ENCODE data around the gene KCNQ1. TPM values are rescaled to one million over a fixed set of nuclear protein-coding genes. Genes with fewer than 3 reads are reported as not detected.

KCNQ1 gene
- total RNA-seq, 1 experiment from 2014 or later, result not detected

DNA sequence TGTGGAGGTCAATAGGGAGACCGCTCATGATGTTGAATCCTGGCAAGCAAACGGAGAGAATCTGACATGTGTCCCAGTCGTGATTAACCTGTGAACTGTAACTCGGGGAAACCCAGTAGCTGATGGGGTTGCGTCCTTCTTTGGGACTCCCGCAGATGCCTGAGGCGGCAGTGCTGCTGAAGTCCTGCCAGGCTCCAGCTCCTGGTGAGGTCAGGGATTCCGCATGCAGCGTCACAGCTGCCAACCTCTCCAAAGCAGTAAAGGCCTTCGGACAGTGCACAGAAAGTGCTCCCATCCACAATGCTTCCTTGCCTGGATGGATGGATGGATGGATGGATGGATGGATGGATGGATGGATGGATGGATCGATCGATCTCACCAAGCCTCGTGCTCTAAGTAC is 13.5 kb downstream of the KCNQ1 start:
- H3F3A ChIP-seq (ENCODE audit: insufficient read depth, low read depth), result no peaks in the 10 kb centered on the region
- TF ChIP-seq, protein P1, sequence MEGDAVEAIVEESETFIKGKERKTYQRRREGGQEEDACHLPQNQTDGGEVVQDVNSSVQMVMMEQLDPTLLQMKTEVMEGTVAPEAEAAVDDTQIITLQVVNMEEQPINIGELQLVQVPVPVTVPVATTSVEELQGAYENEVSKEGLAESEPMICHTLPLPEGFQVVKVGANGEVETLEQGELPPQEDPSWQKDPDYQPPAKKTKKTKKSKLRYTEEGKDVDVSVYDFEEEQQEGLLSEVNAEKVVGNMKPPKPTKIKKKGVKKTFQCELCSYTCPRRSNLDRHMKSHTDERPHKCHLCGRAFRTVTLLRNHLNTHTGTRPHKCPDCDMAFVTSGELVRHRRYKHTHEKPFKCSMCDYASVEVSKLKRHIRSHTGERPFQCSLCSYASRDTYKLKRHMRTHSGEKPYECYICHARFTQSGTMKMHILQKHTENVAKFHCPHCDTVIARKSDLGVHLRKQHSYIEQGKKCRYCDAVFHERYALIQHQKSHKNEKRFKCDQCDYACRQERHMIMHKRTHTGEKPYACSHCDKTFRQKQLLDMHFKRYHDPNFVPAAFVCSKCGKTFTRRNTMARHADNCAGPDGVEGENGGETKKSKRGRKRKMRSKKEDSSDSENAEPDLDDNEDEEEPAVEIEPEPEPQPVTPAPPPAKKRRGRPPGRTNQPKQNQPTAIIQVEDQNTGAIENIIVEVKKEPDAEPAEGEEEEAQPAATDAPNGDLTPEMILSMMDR (conservative IDR thresholded peaks at IDR 0.05), result no peak
- TF ChIP-seq EZH2 (IDR thresholded peaks at IDR 0.05; ENCODE audit: low read depth), result no peak
- no peak for DNase-seq
- no peaks in the 10 kb centered on the region for H4K20me1 ChIP-seq (ENCODE audit: insufficient read depth)
- H3K4me1 ChIP-seq (replicated peaks; ENCODE audit: insufficient read depth), result no peaks in the 10 kb centered on the region
- no peak overlapping the region for H2AFZ ChIP-seq
- no peak overlapping the region for H3K4me3 ChIP-seq
- no peaks in the 10 kb centered on the region for H3K36me3 ChIP-seq (ENCODE audit: low read depth)
- ChIA-PET POLR2A (ENCODE audit: unreplicated experiment) (no interaction called here), CTCF (interaction anchor here (0.6 kb wide), 1 partner anchor 28 kb away, joined by 3 read pairs; no protein-coding TSS in a partner anchor)
- intact Hi-C loops (cut with micrococcal nuclease; ENCODE audit: unreplicated experiment), result no loop called here
- H3K27me3 ChIP-seq (ENCODE audit: insufficient read depth, low read depth), result peaks cover 24% of the 10 kb centered on the region
- no peaks in the 10 kb centered on the region for H3K79me2 ChIP-seq (ENCODE audit: low read depth)
- no TSS peak for BruUV-seq (replicated peaks)
- H3K4me2 ChIP-seq, result no peak overlapping the region
- no peaks in the 10 kb centered on the region for H3K9me3 ChIP-seq (ENCODE audit: insufficient read depth, low read depth)
- H3K9me2 ChIP-seq (ENCODE audit: insufficient read depth), result no peaks in the 10 kb centered on the region
- no peak overlapping the region for H3K27ac ChIP-seq

DNA sequence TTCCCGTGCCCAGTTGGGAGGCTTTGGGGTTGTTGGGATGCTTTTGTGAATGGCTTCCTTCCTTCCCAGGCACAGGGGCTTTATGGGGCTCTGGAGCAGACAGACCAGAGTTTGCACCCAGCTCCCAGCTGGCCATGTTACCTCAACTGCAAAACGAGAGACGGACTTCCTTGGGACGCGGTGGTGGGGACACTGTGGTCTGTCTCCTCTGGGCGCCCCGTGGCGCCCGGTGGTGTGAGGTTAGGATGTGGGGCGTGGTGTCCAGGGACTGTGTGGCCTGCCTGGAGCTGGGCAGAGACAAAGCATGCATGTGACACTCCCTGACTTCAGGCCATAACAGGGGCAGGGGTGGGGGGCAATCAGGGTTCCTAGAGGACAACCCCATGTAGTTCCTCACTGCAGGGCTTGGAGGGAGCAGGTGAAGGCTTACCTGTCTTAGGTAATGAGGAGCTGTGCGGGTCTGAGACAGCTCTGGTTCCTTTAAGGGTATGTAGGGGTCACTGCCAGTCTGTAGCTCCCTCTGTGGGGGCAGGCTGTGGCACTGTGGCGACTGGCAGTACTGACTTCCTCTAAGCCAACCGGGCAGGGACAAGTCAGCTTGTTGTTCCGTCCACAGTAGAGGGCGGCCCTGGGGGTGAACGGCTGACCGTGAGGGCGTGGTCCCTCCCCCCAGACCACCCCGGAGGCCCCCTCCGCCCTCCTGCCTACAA is 14.4 kb downstream of the KCNQ1 start:
- Histone ChIP-seq H3K4me3 (no peak overlapping the region), H3K27me3 (ENCODE audit: insufficient read depth, low read depth) (peaks cover 16% of the 10 kb centered on the region), H3K4me1 (replicated peaks; ENCODE audit: insufficient read depth) (no peaks in the 10 kb centered on the region), H3K9me2 (ENCODE audit: insufficient read depth) (no peaks in the 10 kb centered on the region), H4K20me1 (ENCODE audit: insufficient read depth) (no peaks in the 10 kb centered on the region), H3K4me2 (no peak overlapping the region), H3F3A (ENCODE audit: insufficient read depth, low read depth) (no peaks in the 10 kb centered on the region), H3K27ac (no peak overlapping the region), H3K9me3 (ENCODE audit: insufficient read depth, low read depth) (no peaks in the 10 kb centered on the region), H2AFZ (no peak overlapping the region), H3K36me3 (ENCODE audit: low read depth) (no peaks in the 10 kb centered on the region), H3K79me2 (ENCODE audit: low read depth) (no peaks in the 10 kb centered on the region)
- ChIA-PET CTCF (no interaction called here), POLR2A (ENCODE audit: unreplicated experiment) (no interaction called here)
- DNase-seq, result no peak
- TF ChIP-seq EZH2 (IDR thresholded peaks at IDR 0.05; ENCODE audit: low read depth), result no peak
- TF ChIP-seq, protein P1 (conservative IDR thresholded peaks at IDR 0.05), result no peak
- intact Hi-C loops (cut with micrococcal nuclease; ENCODE audit: unreplicated experiment), result no loop called here
- BruUV-seq (replicated peaks), result no TSS peak

DNA sequence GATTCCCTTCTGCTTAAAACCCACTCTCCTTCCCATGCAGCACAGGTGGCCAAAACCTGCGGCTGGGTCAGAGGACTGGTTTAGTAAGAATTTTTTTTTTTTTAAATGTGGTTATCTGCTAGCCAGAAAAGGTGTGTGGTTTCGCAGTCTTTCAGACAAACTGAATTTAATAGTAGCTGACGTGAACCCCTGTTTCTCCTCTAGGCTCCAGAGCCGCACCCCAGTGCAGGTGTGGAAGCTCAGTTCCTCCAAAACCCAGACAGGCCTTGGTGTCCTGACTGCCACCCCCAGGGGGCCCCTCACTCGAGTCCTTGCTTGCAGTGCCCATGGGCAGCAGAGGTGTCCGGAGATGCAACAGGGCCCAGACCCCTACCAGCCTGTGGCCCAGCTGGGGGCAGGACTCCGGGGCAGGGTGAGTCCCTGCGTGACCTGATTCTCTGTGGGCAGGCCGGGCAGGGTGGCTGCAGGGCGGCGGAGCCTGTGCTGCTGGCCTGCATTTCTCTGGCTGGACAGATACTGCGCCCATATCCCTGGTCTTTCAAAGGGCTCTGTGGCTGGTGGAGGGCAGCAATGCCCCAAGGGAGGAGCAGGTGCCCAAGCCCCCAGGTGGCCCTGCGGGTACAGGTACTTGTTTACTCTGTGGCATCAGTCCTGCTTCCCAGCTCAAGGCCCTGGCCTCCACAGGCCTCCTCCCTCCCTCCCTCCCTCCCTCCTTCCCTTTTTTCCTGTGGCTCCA is 15.2 kb downstream of the KCNQ1 start:
- Histone ChIP-seq H3K4me1 (replicated peaks; ENCODE audit: insufficient read depth) (no peaks in the 10 kb centered on the region), H3K79me2 (ENCODE audit: low read depth) (no peaks in the 10 kb centered on the region), H3K9me3 (ENCODE audit: insufficient read depth, low read depth) (no peaks in the 10 kb centered on the region), H3K9me2 (ENCODE audit: insufficient read depth) (no peaks in the 10 kb centered on the region), H3K4me2 (no peak overlapping the region), H2AFZ (no peak overlapping the region), H3K4me3 (no peak overlapping the region), H3K27me3 (ENCODE audit: insufficient read depth, low read depth) (peaks cover 9% of the 10 kb centered on the region), H3F3A (ENCODE audit: insufficient read depth, low read depth) (no peaks in the 10 kb centered on the region), H3K27ac (no peak overlapping the region), H4K20me1 (ENCODE audit: insufficient read depth) (no peaks in the 10 kb centered on the region), H3K36me3 (ENCODE audit: low read depth) (no peaks in the 10 kb centered on the region)
- CTCF ChIA-PET, result no interaction called here
- TF ChIP-seq, protein P1 (conservative IDR thresholded peaks at IDR 0.05), result no peak
- no peak for TF ChIP-seq EZH2 (IDR thresholded peaks at IDR 0.05; ENCODE audit: low read depth)
- POLR2A ChIA-PET (ENCODE audit: unreplicated experiment), result no interaction called here
- no peak for DNase-seq
- intact Hi-C loops (cut with micrococcal nuclease; ENCODE audit: unreplicated experiment), result no loop called here
- no TSS peak for BruUV-seq (replicated peaks)
